SKM-1 treated with dmso at 0.1 percent for 144 hours (cell line): Measurements from ENCODE around the gene EHBP1.

ENCODE experiments used
- DNase-seq: peaks from one replicate; lab custom pipeline; 2025; ENCODE audit not compliant: unreplicated experiment; lab: John Stamatoyannopoulos, UW

EHBP1 gene

DNA sequence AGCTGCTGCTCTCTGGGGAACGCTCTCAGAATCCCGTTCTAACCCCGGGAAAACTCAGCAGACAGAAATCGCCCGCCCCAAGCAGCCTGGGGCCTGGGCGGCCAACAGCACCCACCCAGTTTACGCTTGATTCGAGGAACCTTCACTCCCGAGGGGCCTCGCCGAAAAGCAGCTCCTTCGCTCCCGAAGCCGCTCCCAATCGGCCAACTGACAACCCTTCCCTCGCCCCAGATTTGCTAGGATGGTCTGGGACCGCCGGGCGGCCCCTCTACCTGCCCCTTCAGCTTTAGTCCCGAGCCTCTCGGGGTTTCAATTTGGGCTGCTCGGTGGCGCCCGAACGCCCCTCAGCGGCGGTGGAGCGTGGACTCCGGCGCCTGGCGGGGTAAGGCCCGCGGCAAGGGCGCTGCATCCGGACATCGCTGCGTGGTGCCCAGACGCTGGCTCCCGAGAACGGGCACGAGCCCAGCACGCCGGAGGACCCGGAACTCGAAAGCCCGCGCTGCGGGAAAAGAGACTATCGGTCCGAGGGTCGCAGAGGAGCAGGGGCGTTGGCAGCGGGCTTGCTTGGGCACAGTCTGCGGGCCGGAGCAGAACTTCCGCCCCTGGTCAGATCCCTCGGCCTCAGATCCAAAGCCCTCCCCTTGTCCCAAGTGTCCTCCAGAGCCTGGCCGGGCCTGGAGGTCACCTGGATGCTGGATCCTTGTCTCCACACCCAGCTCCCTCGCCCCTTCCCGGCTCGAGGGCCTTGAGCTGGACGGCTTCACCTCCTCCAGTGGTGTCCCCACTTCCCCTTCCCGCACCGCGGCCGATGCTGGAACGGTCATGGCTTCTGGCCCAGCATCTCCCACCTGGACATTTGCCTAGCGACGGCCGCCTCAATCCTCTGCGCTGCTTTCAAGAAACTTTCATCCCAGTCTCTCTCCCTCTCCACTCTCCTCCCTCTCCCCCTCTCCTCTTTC, 342.1 kb downstream of the EHBP1 start:
- DNase-seq = no peak

DNA sequence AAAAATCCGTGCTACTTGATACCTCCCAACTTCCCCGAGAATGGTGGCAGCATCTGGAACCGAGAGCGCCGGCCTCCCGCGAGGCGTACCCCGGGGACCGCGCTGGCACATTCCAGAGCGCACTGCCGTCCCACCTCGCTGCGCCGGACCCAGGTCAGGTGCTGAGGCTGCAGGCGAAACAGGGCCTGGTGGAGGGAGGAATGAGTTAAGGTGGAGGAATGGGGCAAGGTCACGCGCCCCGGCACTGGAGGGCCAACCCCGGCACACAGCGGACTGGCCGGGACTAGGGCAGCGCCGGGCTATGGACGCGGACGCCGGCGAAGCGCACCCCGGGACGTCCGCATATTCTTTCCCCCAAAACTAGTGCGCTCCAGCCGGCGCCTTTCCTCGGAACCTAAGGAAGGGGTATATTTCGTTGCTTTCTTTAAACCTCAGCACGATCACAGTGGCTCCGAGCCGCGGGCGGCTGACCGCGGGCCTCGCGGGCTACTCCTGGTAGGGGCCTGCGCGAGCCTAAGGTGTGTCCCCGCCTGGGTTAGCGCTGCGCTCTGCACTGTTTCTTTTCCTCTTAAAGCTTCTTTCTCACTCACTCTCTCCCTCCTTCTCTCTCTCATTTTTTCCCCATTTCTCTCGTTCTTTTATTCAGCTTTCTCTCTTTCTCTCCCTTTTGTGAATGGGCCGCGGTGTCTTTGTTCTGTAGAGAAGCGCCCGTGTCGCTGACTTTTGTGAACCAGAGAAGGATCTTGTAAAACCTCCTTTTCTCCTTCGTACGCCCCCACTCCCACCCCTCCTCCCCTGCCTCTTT, 343.1 kb downstream of the EHBP1 start:
- no peak for DNase-seq

DNA sequence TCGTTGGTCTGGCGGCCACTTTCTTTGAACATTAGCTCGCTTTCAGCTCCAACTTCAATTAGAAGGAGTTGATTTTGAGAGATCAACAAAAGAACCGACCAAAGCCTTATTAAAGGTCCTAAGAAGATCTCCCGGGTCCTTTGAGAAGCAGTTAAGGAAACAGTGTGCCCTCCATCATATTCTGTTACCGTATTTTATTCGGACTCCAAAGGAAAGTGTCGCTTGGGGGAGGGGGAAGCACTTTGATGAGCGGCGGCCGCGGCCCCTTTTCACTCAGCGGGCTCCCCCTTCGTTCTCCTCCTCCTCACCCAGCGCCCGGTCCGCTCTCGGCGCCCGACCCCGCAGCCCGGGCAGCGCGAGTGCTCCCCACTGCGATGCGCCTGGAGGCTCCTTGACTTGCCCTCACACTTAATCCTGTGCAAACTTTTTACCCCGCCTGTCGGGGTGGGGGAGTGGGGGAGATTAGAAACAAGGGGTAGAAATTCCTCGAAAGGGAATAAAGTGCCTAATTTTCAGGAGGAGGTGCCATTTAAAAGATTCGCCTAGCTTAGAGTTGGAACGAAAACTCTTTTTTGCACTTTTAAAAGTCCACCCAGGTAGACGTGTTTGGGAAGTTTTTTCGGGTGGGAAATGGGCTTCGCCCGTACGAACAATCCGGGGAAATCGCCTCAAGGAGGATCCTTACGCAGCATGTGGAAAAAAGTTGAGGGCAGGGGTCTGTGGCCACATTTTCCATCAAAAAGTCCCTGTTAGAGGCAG, 343.9 kb downstream of the EHBP1 start:
- no peak for DNase-seq

DNA sequence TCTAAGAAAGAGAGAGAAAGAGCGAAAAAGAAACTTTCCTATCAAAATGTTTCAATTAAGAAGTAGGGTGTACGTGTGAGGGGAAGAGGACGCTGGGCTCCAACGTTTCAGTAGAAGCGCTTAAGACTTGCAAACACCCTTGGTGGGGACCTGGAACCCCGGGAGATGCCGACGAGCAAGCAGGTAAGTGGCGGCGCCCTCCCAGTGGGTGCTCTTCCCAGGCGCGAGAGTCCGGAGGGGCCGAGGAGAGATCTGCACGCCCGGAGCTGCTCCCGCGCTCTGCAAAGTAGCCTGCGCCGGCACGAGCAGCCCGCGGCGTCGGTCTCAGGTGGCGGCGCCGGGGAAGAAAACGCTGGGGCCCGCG, 344.4 kb downstream of the EHBP1 start:
- DNase-seq = no peak

DNA sequence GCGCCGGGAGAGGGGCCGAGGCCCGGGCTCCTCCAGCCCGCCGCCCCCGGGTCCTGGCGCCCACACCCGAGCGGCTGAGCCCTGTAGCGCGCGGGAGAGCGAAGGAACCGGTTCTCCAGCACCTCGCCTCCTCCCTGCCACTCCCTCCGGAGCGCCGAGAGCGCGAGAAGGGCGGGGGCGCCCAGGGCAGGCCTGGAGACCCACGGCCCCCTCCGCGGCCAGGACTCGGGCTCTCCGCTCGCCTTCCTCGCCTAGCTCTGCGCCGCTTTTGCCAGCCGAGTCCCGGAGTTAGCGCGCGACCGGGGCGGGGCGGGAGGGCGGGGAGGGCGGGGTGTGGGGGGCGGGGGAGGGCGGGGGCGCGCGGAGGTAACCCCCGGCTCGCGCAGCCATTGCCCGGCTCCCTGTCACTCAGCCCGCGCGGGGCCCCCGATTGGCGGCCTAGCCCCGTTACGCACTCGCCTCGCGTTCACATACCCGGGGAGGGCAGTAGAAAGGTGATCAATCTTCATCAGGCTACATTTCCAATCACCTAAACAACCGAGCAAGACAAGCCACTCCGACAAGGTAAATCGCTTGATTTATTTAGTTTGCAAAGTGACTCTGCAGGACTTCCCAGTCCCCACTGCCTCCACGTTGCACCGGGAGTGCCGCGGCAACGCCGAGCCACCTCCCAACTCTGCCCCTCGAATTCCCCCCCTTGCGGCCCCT, 345.0 kb downstream of the EHBP1 start, which contains the start of gene OTX1:
Gene OTX1, plus strand, starts transcription at position 497 of the 708 bp plus-strand sequence. CDS start 2,161 bp downstream, outside the sequence.
- DNase-seq = peak; percentile 83

DNA sequence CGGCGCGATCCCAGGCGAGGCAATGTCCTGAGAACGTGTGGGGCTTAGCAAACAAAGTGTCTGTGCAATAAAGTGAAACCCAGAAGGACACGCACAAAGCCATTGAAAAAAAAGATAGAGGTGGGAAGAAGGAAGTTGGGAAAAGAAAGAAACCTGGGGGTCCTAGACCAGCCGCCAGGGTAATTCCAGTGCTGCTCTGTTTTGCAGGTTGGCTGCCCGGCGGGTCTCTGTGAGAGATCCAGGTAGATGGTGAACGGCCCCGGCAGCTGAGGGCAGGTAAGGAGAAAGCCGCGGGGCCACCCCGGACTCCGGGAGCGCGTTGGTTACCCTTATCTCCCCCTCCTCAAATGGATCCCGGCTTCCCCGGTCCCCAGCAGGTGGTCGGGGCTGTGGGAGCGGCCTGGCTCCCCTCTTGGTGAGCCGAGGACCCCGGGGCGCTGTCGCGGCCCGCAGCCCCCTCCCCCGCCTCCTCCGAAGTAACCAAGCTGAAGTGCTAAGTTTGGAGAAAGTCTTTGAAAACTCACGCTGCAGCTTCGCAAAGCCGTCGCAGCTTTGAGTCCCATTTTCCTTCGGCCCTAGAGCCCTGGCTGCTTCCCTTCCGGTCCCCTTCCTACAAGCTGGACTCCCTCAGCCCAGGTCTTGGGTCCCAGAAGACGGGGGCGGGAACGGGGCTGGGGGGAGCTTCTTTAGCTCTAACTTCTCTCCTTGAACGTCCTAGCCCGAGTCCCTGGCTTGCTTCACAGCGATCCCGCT, 345.7 kb downstream of the EHBP1 start:
- no peak for DNase-seq

DNA sequence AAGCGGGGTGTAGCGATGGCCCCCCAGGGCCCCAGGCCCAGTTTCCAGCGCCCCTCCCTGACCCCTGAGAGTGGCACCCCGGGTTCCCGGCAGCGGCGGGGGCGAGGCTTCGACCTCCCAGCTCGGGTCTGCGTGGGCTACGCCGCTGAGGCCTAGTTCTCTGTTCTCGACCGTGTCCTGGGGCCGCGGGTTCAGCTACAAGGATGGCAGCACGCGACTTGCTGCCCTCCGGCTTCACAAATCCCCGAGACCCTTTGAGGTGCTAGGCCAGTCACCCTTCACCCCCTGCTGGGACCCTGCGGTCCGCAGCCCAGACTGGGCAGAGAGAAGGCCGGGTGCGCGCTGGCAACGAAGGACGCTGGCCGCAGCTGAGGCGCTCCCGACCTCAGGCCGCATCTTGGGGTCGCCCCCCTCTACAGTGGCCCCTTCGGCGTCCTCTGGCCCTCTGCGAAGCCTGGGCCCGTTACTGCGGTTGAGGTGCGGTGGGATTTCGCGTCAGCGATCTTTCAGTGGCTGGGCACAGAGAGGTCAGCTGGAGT, 346.4 kb downstream of the EHBP1 start:
- no peak for DNase-seq

DNA sequence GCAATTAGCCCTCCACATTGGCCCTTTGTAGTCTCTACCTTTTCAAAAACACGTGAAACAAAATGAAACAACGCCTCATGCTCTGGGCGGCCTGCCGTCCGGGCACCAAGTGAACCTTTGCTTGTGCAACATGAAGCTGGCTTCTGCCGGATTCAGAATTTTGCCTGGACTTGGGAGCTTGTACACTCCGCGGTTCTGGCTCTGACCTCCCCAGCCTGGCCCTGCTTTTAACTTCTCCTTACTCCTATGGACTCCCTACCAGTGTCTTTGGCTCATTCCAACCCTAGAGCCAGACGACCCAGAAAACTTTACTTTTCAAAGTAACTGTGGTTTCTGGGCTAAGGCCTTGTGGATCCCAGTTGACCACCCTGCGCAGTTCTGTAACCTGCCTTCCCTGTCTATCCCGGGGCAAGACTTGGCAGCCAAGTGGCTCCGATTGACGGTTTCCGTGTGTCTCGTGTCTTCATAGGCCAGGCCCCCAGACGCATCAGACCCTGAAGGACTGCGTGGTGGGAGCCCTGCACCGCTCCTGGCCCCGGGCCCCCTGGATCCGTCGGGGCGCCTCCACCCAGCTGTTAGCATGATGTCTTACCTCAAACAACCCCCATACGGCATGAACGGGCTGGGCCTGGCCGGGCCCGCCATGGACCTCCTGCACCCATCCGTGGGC, 347.0 kb downstream of the EHBP1 start:
- DNase-seq = no peak

DNA sequence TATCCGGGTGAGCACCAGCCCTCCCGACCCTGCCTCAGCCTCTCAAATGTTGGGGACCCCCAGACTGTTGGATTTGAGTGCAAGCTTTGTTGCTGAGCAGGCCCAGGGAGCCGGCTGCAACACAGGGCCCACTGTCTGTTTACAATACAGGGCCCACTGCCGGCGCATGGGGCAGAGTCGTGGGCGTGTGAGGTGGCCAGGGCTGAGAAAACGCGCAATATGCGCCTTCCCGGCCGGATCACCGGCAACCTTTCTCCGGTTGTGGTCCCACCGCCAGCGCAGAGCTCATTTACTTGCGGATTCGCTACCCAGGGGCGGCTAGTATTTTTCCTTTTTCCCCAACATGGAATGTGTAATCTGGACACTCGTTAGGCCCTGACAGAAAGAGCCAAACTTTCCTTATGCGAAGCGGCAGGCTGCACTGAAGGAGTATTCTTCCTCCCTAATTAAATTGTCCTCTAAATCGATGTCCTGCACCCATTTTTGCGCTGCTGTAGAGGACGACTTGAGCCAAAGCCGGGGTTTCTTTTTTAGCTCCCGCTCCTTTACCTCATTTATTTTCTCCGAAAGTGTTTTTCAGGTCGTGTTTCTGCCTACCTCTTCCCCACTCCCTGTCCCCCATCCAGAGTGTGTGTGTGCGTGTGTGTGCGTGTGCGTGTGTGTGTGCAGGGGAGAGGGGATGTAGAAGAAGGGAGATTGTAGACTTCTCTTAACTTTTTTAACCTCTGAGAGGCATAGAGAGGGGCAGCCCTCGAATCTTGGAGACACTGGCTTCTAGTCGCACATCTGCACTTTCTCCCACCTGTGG, 347.8 kb downstream of the EHBP1 start:
- DNase-seq = no peak

DNA sequence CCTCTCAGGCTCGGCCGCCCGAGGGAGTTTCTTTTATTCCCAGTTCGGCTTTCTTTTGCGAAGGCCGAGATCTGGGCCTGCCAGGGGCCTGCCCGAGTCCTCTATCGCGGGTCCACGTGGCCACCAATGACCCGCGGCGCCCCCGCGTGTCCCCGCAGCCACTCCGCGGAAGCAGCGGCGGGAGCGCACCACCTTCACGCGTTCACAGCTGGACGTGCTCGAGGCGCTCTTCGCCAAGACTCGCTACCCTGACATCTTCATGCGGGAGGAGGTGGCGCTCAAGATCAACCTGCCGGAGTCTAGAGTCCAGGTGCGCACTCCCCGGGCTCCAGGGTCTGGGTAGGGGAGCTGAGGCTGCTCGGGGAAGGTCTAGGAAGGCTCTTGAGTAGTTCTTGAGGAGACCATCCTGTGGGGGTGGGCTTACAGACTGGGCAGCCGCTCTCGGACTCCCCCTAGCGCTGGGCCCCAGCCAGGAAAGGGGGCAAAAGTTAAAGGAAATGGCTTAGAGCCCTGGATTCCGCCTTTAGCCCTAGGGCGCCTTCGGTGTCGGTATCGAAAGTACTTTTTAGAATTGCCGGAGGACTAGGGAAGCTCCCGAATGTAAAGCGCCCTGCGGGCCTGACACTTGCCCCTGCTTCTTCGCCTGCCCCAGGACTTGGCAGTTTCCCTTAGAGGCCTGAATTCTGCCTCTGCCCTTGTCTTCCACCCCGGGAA, 348.5 kb downstream of the EHBP1 start:
- DNase-seq = no peak

DNA sequence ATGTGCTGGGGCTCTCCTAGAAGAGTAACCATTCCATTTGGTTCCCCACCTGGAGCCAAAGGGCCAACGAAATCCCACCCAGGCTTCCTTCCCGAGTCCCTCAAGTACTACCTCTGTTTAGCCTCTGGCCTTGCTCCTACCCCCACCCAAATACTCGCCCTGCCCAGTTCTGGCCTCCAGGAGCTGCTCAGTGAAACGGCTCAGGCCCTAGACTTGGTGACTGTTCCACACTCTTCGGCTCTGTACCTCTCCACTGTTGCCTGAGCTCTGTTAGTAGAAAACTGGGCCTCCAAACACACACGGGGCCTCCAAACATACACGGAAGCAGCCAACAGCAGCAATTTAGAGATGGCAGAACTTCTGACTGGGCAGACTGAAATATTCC, 349.3 kb downstream of the EHBP1 start:
- no peak for DNase-seq

DNA sequence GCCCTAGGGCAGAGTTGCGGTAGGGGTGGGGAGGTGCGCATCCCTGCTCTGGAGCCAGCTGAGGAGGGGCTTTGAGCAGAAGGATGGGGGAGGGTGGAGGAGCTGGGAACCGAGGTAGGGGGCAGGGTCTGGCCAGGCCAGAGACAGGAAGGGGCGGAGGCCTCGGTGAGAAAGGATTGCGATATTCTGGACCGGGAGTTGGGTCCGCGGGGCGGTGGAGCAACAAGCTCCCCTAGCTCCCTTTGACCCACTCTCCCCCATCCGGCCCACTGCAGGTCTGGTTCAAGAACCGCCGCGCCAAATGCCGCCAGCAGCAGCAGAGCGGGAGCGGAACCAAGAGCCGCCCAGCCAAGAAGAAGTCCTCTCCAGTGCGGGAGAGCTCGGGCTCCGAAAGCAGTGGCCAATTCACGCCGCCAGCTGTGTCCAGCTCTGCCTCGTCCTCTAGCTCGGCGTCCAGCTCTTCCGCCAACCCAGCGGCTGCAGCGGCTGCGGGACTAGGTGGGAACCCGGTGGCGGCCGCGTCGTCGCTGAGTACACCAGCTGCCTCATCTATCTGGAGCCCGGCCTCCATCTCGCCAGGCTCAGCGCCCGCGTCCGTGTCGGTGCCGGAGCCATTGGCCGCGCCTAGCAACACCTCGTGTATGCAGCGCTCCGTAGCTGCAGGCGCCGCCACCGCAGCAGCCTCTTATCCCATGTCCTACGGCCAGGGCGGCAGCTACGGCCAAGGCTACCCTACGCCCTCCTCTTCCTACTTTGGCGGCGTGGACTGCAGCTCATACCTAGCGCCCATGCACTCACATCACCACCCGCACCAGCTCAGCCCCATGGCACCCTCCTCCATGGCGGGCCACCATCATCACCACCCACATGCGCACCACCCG, 350.0 kb downstream of the EHBP1 start:
- DNase-seq = no peak

DNA sequence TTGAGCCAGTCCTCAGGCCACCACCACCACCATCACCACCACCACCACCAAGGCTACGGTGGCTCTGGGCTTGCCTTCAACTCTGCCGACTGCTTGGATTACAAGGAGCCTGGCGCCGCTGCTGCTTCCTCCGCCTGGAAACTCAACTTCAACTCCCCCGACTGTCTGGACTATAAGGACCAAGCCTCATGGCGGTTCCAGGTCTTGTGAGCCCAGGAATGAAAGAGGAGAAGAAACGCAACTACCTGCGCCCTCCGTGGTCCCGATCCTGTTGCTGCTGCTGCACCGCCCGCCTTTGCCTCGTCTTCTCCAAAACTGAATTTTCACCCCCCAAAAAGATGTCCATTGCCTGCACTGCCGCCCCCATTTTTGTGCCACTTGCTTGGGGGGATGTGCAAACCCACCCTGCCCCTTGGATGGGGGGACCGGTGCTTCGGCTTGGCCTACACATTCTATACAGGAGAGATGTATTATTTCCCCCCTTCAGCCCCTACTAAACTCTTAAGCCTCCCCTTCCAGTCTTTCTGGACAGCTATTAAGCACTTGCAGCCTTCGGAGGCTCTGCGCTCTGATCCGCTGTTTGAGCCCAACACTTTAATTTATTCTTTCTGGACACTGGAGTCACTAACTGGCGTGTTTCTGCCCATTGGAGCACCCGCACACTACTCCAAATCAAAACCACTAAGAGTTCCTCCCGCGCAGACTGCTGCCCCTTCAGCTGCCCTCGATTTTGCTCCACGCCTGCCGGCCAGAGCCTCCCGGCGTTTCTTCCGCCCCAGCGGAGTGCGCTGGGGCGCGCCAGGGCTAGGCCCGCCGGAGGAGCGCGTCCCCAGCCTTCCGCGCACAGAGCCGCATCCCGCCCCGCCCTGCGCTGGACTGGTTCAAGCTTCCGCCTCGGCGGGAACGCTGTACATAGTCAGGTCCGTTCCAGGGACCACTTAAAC, 350.9 kb downstream of the EHBP1 start:
- no peak for DNase-seq

DNA sequence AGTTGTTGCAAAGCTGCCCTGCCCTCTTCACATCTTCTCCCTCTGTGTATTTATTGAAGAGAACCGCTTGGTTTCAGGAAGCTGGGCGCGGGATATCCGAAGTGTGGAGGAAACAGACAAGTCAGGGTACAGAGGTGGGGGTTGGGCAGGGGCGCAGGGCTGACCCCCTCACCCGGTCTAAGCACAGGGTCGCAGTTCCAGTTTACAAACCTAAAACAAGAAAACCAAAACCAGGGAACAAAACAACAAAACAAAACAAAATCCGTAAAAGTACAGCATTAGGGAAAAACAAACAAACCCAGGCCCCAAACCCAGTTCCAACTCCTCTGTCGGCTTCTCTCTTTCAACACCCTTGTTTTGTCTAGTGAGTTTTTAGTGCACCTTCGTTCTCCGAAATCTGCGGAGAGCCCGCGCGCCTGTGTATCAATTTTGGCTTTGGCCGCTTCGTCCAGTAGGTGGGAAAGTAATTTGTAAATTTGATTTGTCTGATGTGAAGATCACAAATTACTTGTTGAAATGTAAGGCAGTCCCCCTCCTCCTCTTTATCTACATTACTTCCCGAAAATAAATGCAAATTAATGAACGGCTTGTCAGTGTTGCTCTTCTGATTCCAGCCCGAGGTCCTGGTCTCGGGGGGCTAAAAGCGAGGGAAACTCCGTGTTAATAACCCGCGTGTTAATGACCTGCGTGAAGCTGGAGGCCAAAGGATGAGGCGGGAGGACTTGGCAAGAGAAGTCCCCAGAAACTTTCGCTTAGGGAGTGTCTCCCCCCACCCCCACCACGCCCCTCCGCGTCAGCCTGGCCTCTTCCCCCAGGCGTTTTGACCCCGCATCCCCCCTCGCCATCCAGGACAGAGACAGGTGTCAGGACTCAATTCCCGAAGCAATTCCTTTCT, 352.0 kb downstream of the EHBP1 start:
- DNase-seq = no peak
